22Rv1 (cell line): Measurements from ENCODE around the gene TMEM51.

Source experiments
- H3K27ac ChIP-seq: fragments of 450-650 bp; 2 replicates; pipeline ENCODE4 v1.5.1; 2017
- CTCF ChIP-seq: fragments of 450-650 bp; IDR thresholded peaks from 2 replicates; pipeline ENCODE4 v1.5.1; 2017; ENCODE audit warnings: mild to moderate bottlenecking
- ZFX ChIP-seq: fragments of 450-650 bp; IDR thresholded peaks from 2 replicates; pipeline ENCODE4 v1.6.1; 2017; ENCODE audit warnings: antibody characterized with exemption, borderline replicate concordance

TMEM51 gene

DNA sequence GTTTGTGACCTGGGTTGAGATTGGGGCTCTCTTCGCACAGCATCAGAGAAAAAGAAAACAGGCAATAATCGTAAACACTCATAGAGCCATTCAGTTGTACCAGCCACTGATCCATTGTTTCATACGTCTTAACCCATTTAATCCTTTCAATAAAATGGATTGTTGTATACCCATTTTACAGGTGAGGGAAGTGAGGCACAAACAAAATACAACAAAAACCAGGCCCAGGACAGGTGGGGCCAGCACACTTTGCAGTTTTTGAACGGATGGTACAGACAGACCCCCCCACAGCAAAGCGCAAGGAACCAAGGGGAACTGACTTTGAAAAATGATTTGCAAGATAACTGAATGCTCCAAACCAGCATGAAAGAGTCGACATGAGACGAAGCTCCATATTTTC, 89.2 kb downstream of the TMEM51 start:
- H3K27ac ChIP-seq: no peak overlapping the region
- TF ChIP-seq ZFX (no peak), CTCF (no peak)

DNA sequence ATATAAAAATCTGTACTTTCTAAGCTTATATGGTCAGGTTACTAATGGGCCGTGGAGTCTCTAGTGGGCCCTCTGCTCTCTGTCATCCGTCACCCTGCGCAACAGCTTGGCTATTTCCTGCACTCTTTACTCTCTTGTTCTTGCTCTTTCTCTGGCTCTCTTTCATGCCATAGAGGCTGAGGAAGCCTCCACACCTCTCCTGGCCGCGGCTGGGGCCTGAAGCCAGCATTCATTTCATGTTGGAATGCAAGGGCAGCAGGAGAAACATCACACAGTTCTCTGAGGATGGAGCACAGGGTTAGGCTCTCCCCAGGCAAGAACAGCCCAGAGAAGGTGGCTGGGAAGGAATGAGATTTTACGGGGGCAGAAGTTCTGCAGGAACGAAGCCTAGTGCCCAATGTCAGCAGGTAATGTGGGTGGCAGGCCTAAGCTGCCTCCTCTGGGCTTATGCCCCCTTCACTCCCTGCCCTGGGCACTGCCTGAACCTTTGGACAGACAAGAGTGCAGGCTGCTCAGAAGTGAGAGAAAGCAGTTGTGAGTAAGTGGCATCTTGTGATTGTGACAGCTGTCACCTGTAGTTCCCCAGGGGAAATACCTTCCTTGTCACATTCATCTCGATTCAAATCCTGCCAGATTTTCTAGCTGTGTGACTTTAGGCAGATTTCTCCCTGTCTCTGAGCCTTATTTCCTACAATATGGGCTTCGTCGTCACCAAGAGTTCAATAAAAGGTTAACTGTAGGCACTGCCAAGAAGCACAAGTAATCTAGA, 89.9 kb downstream of the TMEM51 start:
- no peak overlapping the region for H3K27ac ChIP-seq
- TF ChIP-seq ZFX (no peak), CTCF (no peak)

- H3K27ac ChIP-seq: no peak overlapping the region
- no peak for TF ChIP-seq ZFX
- no peak for TF ChIP-seq CTCF
These were observed 91.3 kb downstream of the TMEM51 start for GRCh38 chr1:15244813-15245212.

DNA sequence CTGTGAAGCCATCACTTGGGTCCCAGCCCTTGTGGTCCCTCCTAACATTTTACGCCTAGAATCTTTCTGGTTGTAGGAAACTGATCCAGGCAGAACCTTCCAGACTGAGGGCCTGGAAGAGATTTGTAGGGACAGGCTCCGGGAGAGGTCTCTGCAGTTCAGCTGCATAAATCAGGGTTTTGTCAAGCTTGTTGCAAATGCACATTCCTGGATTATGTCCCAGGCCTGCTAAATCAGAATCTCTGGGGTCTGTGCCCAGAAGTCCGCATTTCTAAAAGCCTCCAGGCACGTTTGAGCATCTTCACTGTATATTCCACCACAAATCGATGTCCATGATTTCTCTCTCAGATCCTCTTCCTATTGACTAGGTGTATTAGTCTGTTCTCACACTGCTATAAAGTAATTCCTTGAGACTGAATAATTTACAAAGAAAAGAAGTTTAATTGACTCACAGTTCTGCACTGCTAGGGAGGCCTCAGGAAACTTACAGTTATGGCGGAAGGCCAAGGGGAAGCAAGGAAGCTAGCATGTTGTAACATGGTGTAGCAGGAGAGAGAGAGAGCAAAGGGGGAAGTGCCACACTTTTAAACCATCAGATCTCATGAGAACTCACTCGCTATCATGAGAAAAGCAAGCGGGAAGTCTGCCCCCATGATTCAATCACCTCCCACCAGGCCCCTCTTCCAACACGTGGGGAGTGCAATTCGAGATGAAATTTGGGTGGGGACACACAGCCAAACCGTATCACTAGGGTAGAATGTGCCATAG, 92.2 kb downstream of the TMEM51 start:
- TF ChIP-seq CTCF: no peak

GRCh38 chr1:15246960-15247614, 93.5 kb downstream of the TMEM51 start, which contains the start of gene FHAD1:
FHAD1 (plus strand) TSS chr1:15247223; CDS start chr1:15251785, 4,562 bp downstream.
- no peak within 1 kb of the TSS for H3K27ac ChIP-seq
- TF ChIP-seq ZFX (no peak), CTCF (no peak)

More for the DNA sequence above, 92.2 kb downstream of the TMEM51 start:
- no peak overlapping the region for H3K27ac ChIP-seq

DNA sequence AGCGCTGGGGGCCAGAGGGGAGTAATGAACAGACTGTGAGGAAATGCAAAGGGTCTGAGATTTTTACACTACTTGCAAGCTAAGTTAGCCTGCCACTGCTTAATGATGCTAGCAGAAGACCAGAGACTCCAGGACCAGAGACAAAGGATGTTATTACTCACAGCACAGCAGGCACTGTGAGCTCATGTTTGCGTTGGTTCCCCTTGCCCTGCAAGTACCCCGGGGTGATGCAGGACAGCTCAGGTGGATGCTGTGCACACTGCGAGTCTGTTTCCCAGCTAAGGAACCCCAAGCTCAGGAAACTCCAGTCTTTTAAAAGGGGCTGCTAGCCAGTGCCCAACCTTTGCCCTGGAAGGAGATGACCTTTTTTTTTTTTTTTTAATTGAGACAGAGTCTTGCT, 94.7 kb downstream of the TMEM51 start:
- no peak overlapping the region for H3K27ac ChIP-seq
- no peak for TF ChIP-seq ZFX

DNA sequence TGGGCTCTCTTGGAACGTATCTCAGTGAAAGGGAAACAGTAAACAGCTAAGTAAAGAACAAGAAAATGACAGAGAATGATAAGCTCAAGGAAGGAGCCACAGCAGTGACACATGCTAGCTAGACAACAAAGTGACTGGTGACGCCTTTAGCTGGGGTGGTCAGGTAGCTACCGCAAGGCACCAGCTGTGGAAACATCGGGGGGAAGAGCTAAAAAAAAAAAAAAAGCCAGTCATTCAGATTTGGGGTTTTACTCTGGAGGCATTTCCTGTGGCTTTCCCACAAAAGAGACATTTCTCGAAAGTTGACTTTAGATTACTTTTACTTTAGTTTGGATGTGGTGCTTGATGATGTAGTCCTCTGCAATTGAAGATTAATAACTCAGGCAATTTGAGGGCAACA, 95.5 kb downstream of the TMEM51 start:
- no peak for TF ChIP-seq ZFX
- TF ChIP-seq CTCF: no peak
- no peak overlapping the region for H3K27ac ChIP-seq
